Right lobe of liver (tissue), 4 donors: ENCODE measurements around the gene PPP4R2.

Experiments used
- POLR2A ChIP-seq: fragments of 450-650 bp; IDR thresholded peaks from one replicate; pipeline ENCODE4 v1.6.1; 2017; ENCODE audit warnings: antibody characterized with exemption, mild to moderate bottlenecking
- TF ChIP-seq, protein P1 (sequence below), 4 donors: fragments of 200-600 bp in 3 of 4; fragments of 450-650 bp in 1 of 4; IDR thresholded peaks; one replicate each; pipeline versions ENCODE4 v1.5.1 to v1.8.0; 2016 to 2022; ENCODE audit warnings: antibody characterized with exemption in 4 of 4, mild to moderate bottlenecking in 2 of 4
- donor health status: DM: no; HTN: no; CAD: no.
- donor health status: DM: no; HTN: no; CAD: no.
- donor health status: DM: no; HTN: yes; CAD: no.

DNA sequence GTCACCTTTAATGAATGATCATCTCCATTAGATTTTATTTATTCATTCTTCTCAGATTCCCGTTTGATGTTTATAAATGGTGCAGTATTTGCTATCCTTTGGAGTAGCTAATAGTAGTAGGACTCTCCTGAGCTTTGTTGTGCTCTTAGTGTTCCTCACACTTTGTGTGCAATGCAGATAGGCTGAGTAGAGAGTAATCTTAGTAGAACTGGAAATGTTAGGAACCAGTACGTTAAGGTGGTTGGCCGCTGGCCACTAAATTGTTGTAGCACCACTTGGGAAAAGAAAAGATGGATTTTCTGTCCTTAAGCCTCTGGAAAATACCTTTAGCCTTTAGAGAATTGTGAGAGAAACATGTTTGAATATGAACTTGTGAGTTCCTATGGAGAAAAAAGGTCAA, 44.9 kb downstream of the PPP4R2 start:
- TF ChIP-seq, protein P1, sequence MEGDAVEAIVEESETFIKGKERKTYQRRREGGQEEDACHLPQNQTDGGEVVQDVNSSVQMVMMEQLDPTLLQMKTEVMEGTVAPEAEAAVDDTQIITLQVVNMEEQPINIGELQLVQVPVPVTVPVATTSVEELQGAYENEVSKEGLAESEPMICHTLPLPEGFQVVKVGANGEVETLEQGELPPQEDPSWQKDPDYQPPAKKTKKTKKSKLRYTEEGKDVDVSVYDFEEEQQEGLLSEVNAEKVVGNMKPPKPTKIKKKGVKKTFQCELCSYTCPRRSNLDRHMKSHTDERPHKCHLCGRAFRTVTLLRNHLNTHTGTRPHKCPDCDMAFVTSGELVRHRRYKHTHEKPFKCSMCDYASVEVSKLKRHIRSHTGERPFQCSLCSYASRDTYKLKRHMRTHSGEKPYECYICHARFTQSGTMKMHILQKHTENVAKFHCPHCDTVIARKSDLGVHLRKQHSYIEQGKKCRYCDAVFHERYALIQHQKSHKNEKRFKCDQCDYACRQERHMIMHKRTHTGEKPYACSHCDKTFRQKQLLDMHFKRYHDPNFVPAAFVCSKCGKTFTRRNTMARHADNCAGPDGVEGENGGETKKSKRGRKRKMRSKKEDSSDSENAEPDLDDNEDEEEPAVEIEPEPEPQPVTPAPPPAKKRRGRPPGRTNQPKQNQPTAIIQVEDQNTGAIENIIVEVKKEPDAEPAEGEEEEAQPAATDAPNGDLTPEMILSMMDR (IDR thresholded peaks at IDR 0.05), result no peak
- TF ChIP-seq POLR2A, result no peak
